Stimulated activated CD4-positive, alpha-beta T cell treated with anti-CD3 and anti-CD28 coated beads, Interleukin-1b, Interleukin-23, amount 100 ng/mL, for 4 hours (primary cell): ENCODE results near the gene AMOTL1.
"Not testable (repeated sequence)": the region's sequence is repeated elsewhere in the genome, so short reads cannot be mapped to it uniquely, and the experiment has no call there.

Source experiments
- DNase-seq, 2 donors: peaks; one replicate each; pipeline ENCODE4 v3.0.0-alpha.2; 2020; ENCODE audit warnings: low read depth in 2 of 2

Gene AMOTL1

DNA sequence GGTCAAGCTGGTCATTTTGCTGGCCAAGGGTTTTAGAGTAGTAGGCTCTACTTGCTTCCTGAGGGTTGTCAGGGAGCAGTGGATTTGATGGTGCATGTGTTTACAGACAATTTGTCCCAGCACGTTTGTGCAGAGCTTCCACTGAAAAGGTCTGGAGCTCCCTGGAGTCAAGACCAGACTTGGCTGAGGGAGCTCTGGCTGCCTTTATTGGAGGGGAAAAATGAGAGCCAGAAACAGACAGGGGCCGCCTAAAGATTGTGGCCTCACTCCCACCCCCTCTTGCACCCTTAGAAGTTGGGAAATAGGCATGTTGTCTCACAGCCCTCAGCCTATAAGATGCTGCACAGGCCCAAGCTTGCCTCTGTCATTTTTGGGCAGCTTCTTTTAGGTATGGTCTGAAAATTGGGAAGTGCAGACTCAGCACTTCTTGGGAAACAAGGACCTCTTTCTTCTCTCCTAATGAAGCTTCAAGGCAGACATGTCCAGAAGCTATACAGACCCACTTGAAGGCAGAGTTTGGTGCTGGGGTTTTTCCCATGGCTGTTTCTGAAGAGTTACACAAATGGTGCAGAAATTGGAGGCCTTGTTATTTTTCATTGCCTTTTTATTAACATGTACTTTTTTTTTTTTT is 55.1 kb downstream of the AMOTL1 start:
- no peak for DNase-seq

DNA sequence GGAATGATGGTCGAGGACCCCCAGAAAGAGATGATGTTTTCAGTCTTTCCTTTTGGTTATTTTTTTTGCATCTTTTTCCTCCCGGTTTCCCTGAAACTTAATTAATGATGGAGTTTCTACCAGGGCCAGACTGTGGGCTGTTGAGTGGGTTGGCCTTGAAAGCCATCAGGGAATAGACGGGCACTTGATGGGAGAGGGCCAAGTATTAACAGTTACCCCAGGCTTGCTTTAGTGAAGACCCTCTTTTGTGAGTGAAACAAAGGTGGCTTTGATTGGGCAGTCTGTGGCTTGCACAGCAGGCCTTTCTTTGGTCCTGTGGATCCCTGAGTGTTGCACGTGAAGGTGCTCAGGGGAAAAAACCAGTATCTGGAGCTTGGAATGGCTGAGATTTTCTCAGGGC is 56.9 kb downstream of the AMOTL1 start:
- no peak for DNase-seq

DNA sequence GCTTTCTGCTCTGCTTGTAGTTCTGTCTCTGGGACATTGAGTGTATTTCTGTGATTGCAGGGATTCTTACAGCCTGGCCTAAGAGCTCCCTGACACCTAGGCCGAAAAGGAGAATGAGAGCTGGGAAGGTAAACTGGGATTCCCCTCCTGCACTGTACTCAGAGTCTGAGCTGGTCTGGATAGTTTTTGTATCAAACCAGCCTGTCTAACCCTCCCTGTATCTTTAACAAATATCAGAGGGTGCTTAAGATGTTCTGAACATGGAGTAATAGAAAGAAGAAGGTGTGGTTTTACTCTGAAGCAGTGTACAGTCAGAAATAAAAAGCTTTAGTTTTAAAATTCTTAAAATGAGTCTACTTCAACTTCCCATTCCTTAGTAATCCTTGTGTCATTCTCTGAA is 57.3 kb downstream of the AMOTL1 start:
- DNase-seq, result no peak

DNA sequence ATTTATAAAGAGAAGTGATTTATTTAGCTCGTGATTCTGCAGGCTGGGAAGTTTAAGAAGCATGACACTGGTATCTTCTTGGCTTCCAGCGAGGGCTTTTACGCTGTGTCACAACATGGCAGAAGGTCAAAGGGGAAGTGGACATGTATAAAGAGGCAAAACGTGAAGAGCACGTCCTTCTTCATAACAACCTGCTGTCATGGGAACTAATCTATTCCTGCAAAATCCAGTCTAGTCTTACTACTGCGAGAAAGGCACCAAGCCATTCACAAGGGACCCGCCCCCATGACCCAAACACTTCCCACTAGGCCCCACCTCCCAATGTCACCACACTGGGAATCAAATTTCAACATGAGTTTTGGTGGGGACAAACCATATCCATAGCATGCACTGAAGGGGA is 58.3 kb downstream of the AMOTL1 start:
- no peak for DNase-seq

DNA sequence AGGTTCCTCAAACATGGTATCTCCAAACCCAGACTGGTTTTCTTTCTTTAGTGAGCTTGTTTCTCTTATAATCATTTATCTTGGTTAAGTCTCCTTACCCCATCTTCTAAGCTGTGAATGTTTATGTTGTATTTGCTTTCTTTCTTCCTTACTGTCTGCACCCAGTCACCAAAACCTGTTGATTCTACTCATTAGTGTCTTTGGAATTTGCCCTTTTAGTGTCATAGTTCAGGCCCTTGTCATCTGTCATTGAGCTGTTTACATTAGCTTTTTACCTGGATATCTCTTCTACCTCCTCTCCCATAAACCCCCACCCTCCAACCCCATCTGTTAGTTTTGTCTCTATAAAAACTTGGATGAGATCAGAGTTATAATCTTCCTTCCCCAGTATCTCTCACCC is 59.9 kb downstream of the AMOTL1 start:
- no peak for DNase-seq

DNA sequence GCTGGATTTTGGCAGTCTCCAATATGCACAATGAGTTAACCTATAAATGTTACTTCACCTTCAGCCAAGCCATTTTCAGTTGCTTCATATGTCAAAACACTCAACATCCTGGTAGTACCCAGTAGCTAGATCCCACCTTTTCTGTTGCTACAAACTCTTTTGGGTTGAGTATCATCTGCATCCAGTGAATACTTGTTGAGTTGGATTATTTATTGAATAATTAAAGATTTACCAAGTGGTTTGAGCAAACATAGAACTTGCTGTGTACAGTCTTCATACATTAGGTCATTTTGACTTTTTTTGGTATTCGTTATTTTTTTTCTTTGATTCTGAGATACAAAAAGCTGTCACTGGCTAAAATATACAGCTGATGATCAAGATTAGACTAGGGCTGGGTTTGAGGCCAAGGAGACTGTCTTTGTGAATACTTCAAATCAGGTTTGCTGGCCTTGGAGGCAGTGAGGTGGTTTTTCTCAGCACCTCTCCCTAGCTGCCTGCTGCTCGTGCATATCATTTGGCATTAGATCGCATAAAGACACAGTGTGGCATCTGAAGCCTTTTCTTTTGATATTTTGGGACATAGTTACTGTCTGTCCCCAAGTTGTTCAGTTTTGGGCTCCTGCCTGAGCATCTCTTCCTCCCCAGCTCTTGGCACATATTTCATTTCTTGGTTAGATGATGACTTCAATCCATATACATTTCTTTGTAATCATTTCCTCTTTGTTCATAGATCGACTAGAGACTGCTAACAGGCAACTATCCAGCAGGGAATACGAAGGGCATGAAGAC is 62.8 kb downstream of the AMOTL1 start:
- DNase-seq, result no peak

DNA sequence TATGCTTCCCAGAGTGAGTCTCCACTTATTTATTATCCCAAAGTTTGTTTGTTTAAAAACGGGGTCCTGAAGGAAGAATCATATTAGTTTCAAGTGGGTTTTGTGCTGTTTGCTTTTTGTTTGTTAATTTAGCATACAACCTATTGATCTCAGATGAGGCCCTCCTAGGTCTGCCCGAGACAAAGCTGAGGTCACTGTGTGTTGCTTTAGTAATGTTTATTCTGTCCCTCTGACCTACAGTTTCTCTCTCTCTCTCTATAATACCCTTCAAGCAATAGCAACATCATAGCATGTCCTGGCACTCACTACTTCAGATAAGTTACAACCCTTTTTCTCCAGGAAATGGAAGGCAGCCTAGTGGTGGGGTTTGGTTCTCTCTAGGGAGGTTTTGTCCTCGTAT is 63.4 kb downstream of the AMOTL1 start:
- no peak for DNase-seq

DNA sequence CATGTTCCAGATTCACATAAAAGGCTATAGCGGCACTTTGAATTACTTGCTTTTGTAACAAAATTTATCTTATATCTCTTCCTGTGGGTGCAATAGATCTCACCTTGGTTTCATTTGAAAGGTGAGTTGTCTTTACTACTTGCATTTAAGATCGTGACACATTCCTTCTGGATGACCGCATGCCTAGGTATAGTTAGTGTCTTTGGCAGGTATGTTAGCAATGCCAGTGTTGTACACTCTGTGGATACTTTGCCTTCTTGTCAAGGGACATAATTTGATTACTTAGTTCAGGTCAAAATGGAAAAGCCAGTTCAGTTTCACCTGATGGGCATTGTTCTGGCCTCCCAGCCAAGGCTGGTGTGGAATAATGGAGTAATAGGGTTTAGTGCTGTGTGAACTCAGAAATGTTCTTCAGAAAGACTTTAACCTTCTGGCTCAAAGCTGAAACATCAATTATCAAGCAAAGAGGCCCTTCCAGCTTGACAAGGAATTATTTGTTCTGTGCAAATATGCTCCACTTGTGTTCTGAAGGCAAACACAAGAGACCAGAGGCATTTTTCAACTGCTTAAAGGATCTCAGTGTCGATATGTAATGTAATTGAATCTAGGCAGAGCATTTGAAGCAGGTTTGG is 64.6 kb downstream of the AMOTL1 start:
- DNase-seq, result no peak

DNA sequence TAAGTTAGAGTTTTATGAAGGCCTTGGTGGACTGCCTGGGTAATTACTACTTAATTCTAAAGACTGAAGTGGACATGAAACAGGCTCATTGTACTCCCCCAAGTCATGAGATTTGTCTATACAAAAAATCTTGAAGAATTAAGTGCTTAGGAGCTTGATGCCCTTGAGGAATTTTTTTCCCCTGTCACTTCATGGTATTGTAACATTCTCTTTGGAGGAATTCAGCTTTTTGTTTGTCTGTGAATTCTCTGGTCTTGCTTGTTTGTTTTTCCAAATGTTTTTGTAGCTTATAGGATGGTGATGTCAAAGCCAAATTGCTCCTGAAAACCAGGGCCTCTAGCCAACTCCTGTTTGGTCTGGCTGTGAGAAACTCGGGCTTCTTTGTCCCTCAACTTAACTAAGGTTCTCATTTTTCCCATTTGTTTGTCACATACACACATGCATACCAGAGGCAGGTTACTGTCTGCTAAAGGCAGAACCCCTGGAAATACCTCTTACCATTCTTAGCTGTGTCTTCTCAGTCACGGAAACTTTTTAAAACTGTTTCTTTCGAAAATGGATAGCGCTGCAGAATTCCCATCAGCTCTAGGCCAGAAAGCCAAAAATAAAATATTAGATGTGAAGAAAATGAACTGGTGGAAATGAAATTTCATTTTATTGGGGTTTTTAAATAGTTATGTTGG is 66.9 kb downstream of the AMOTL1 start:
- no peak for DNase-seq

DNA sequence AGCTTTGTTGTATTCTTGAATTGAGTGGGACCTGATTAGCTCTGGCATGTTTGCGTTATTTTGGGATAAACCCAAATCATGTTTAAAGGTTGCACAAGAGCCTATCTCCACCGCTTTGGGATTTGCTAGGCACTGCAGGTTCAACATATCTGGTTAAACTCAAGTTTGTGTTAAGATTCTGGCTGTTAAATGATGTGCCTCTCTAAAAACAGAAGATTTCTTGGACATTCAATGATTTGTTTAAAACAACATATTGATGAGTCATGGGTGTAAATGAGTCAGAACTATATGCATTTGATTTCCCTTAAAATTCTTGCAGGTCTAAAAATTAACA is 67.4 kb downstream of the AMOTL1 start:
- no peak for DNase-seq

DNA sequence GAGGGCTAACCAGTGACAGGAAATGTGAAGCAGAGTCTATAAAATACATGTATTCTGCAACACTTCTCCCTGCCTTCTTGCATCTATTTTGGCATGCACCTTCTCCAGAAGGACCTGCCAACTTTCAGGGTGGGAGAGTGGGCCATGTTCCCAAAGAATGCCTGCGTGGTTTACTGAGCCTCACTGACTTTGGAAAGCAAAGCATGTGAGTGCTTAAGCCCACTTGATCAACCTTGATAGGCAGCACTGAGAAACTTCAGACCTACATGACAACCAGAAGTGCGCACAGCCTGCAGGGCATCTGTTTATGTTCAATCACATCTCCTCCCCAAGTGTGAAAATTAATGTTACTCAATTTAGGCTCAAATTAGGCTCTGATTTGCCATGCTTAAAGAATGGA is 69.2 kb downstream of the AMOTL1 start:
- no peak for DNase-seq

DNA sequence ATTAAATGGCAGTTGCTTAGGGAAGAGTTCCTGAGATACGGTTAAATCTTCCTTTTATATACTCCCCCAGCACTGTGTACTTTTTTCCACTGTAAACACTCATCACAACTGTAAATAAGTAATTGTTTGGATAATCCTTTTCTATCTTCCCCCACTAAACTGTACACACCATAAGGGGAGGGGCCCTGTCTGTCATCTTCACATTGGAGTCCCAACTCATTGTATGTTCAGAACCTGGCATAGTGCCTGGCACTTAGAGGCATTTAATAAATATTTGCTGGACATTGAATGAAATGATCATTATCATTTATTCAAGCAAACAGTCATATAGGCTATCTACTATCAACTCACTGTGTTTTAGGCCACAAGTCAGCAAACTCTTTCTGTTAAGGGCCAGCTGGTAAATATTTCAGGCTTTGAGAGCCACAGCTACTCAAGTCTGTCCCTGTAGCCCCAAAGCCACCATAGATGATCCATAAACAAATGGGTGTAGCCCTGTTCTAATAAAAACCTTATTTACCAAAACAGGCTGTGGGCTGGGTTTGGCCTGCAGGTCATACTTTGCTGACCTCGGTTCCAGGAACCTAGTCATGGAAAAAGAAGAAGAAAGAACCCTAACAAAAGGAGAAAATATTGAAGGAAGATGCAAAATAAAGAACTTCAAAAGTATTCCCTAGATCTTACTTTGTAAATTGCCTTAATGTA is 70.0 kb downstream of the AMOTL1 start:
- DNase-seq, result no peak

DNA sequence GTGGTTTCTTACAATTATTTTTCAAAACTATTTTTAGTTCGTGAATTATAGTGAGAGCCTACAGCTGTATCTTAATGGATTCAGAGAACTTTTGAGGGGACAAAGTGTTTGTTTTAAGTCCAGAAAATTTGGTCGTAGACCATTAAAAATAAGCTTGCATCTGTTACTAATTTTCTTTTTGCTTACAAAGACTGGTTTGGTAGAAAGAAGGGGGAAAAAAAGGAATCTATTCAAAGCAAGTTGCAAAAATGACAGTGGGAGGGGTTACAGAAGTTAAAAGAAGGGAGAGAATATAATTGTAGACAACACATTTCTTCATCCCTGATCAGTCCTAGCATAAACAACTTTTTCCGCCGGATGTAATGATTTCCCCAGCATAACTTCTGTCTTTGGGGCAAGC is 72.1 kb downstream of the AMOTL1 start:
- no peak for DNase-seq

DNA sequence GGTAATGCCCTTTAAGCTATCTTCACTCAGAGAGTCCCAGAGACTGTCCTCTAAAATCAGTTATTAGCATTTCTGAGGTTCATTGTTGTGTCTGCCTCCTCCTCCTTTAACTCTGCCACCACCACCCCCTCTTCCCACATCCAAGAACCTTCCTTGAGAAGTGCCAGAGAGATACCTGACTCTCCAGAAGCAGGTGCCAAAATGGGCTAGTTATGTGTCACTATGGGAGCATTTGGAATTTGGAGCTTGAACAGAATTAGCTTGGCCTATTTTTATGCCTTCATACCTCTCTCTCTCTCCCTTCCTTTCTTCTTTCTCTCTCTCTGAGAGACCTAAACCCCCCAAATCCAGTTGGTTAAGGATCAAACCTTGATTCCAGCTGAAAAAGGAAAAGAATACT is 75.9 kb downstream of the AMOTL1 start:
- DNase-seq, result no peak

DNA sequence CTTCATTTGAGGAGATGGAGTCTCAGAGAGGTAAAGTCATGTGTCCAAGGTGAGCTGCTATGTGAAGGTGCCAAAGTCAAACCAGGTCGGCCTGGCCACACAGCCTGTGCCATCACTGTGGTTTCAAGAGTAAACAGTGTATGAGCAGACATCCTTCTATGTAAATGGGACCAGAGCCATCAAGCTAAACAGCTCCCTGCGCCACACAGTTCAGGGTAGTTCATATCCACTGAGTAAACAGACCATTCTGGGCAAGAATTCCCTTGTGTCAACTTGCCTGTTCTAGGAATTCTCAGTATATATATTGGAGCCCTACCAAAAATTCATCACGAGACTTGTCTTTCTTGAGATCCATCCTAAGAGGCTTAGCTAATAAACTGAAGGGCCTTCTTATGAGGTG is 77.5 kb downstream of the AMOTL1 start:
- DNase-seq, result no peak

DNA sequence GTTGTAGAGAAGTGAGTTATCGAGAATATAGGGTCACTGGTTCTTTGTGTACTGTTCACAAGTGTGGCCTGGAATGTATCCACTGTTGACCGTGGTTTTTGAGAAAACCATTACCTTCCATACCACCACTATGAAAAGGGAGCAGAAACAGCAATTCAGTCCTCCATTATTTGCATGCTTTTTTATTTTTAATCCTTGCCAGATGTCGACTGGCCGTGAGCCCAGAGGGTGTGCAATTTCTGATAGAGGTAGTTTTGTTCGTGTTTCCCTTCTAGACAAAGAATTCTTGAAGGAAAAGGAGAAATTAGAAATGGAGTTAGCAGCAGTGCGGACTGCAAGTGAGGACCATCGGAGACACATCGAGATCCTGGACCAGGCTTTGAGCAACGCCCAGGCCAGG is 81.7 kb downstream of the AMOTL1 start:
- DNase-seq, result no peak

DNA sequence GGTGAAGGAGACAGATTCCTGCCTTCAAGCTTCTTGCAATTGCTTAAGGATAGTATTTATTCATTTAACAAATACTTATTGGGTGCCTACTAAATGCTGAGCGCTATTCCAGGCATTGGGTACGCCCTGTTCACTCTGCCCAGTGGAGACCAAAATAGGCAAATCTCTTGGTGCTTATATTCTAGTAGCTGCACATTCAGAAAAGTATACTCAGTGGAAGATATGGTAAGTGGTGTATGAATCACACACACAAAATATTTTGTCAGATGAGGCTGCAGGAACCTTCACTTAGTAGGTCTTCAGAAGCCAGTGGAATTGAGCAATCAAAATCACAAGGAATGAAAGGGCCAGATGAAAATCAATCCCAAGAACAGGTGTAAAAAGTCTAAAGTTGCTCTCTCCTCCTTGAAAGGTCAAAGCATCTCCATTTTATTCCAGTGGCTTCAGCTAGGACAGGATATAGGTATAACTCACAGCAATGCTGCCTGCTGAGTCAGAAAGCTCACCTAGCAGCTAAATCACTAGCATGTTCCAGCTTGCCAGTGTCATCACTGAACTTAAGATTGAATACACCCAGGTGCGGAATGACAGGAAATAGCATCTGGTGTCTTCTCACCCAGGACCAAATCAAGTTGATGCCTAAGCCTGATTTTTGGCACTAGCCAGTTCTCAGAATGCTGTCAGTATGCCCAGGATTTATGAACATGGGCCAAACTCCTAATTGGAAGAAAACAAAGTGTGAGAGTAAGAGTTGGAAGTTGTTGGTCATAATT is 83.9 kb downstream of the AMOTL1 start:
- DNase-seq, result no peak

DNA sequence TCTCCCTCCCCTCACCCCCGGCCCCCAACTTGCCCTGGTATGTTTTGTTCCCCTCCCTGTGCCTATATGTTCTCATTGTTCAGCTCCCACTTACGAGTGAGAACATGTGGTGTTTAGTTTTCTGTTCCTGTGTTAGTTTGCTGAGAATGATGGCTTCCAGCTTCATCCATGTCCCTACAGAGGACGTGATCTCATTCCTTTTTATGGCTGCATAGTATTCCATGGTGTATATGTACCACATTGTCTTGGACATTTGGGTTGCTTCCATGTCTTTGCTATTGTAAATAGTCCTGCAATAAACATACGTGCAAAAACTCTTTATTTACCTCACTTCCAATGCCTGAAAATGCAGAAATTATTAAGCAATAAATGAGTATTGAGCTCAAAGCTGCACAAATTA is 85.1 kb downstream of the AMOTL1 start:
- not testable (repeated sequence) for DNase-seq

DNA sequence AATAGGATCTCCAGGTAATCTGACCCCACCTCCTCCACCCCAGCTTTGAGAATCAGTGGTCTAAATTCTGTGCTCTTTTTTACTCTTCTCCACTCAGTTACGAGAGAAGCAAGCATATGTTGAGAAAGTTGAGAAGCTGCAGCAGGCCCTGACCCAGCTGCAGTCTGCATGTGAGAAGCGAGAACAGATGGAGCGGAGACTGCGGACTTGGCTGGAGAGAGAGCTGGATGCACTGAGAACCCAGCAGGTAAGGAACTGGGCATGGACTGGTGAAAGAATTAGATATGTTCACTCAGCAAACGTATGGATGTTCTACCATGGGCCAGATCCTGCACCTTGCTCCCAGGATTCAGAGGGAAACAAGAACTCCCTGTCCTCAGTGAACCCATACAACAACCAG is 85.7 kb downstream of the AMOTL1 start:
- no peak for DNase-seq

DNA sequence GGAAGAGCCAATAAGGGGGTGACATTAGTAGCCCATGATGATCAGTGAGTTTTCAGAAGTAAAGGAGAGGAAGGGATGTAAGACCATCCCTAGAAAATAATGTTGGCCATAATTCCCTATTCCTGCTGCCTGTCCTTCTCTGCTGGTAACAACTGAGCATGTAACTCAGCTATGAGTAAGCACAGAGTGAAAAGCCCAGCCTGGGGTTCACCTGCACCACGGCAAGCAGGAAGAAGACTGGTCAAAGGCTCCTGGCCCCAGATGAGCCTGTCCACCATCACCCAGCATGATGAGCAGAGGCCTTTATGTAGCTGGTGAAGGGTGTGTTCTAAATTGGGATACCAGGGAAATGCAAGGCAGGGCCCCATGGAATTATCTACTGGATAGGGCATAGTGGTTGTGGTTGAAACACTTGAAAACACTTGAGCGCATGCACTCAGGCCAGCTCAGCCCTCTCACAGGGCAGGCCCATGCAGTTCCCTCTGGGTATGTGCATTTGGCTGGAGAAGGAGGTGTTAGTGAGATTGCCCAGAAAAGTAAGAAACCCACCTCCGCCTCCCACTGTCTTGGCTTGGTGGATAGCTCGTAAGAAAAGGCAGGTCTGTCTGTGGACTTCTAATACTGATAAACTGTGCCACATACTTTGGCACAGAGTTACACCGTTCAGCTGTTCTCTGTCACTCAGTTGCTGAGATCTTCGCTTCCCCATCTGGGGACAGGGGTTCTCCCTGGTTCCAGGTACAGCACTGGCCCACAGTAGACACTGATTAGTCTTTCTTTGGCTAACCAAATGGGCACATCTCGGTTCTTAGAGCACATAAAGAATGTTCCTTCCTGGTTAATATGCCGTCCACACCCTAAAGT is 86.8 kb downstream of the AMOTL1 start:
- no peak for DNase-seq
